PFSK-1 (cell line): Measurements from ENCODE around the gene LORICRIN.

Experiments used
- FOXP2 ChIP-seq: optimal IDR thresholded peaks from 2 replicates; pipeline ENCODE3; 2011; ENCODE audit warnings: borderline replicate concordance, control low read depth, inconsistent platforms; ENCODE audit not compliant: insufficient read depth; ENCODE audit errors: extremely low read length, extremely low read depth
- POLR2AphosphoS5 ChIP-seq: IDR thresholded peaks from 2 replicates; pipeline ENCODE4 v1.6.1; 2012; ENCODE audit warnings: low read depth, mild to moderate bottlenecking, control low read depth, low read length, moderate library complexity
- TAF1 ChIP-seq: IDR thresholded peaks from 2 replicates; pipeline ENCODE4 v1.6.1; 2012; ENCODE audit warnings: low read length, control low read depth, borderline replicate concordance; ENCODE audit not compliant: insufficient read depth
- TF ChIP-seq, protein P1 (sequence below), 2 experiments: IDR thresholded peaks; 2 replicates each; pipeline versions ENCODE4 v1.6.1 to v1.8.0; 2011 to 2012; ENCODE audit warnings: low read depth in 2 of 2, low read length in 2 of 2, control low read depth in 1 of 2, inconsistent platforms in 1 of 2, mild to moderate bottlenecking in 1 of 2, moderate library complexity in 1 of 2; ENCODE audit not compliant: insufficient read depth in 1 of 2

DNA sequence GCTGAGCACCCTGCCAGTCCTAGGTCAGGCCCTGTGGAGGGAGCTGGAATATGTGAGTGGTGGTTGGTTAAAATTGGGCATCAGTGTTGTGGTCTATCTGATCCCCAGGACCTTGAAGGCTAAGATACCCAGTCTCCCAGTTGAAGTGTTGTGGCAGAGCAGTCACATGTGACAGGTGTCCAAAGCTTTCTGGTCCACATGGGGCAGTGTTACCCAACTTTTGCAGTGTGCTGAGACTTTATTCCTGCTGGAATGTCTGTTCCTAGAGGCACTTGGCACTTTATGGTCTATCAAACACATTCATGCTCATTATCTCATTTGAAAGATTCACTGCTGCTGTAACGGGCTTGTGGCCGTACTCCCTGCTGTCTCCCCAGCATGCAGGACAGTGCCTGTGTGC lies 21.0 kb upstream of the LORICRIN start:
- TF ChIP-seq FOXP2: no peak
- TF ChIP-seq TAF1: no peak
- TF ChIP-seq POLR2AphosphoS5: no peak
- TF ChIP-seq, protein P1, sequence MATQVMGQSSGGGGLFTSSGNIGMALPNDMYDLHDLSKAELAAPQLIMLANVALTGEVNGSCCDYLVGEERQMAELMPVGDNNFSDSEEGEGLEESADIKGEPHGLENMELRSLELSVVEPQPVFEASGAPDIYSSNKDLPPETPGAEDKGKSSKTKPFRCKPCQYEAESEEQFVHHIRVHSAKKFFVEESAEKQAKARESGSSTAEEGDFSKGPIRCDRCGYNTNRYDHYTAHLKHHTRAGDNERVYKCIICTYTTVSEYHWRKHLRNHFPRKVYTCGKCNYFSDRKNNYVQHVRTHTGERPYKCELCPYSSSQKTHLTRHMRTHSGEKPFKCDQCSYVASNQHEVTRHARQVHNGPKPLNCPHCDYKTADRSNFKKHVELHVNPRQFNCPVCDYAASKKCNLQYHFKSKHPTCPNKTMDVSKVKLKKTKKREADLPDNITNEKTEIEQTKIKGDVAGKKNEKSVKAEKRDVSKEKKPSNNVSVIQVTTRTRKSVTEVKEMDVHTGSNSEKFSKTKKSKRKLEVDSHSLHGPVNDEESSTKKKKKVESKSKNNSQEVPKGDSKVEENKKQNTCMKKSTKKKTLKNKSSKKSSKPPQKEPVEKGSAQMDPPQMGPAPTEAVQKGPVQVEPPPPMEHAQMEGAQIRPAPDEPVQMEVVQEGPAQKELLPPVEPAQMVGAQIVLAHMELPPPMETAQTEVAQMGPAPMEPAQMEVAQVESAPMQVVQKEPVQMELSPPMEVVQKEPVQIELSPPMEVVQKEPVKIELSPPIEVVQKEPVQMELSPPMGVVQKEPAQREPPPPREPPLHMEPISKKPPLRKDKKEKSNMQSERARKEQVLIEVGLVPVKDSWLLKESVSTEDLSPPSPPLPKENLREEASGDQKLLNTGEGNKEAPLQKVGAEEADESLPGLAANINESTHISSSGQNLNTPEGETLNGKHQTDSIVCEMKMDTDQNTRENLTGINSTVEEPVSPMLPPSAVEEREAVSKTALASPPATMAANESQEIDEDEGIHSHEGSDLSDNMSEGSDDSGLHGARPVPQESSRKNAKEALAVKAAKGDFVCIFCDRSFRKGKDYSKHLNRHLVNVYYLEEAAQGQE (IDR thresholded peaks at IDR 0.05; ENCODE audit: insufficient read depth in 1 of 2, low read depth in 2 of 2, low read length in 2 of 2): no peak
